HG03066 (cell line): ENCODE measurements around the gene CORO7.

Source experiments
- ATAC-seq: cut with Tn5 transposase; IDR thresholded peaks from one replicate; pipeline ENCODE4 v1.9.1; 2021; ENCODE audit warnings: low read depth; ENCODE audit not compliant: unreplicated experiment

The CORO7 gene

GRCh38 chr16:4373356-4373908 lies 43.0 kb downstream of the CORO7 start:
- ATAC-seq, result no peak

DNA sequence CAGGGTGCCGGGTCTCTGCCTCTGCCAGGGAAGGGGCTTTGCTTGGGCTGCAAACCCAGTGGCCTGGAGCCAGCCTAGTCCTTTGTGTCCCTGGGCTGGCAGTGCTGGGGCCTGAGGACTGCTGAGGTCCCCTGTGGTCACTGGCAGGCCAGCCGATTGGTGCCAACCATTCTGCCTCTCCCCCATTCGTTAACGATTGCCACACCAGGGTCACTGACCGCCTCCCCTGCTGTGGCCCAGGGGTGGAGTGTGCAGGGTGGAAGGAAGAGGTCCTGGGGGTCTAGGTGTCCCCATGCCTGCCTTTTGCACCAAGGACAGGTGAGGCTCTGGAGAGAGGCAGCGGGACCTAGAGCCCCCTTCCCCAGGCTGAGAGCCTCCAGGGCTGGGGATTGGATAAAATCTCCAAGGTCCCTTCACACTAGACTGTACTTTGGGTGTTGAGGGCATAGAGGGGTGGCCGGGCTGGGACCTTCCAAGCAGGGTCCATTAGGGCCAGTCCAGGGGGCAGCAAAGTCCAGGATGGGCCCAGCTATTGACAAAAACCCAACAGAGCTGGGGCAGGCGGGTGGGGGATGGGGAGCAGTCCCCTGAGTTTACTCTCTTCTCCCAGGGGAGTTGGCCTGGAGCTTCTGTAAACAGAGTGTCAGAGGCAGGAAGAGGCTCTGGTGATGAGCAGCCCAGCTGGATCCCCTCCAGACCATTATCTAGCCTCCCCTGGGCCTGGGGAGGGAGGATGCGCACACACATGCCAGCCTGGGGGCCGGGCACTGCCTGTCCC lies 43.6 kb downstream of the CORO7 start:
- ATAC-seq, result no peak

DNA sequence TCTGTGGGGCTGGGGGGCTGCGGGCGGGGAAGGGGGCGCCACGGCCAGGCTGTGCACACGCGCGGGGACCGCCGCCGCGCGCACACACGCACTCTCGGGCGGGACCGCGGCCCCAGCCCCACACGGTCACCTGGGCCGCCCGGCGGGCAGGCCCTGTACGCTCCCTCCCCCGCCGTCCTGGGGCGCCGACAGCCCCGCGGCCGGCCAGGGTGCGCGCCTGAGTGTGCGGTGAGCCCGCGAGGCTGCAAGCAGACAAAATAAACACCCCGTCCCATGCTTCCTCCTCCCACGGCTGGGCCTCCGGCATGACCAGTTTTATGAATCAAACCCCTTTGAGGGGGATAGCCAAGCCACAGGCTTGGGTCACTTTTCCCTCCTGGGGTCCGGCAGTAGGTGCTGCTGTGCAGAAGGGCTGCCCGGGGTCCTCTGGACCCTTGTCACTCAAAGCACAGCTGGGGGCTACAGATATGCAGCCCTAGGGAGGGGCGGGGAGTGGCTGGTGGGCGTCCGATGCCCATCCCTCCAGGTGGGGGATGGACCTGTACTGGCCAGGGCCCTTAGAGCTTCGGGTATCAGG lies 44.3 kb downstream of the CORO7 start:
- no peak for ATAC-seq

- no peak for ATAC-seq
Measured at GRCh38 chr16:4371357-4372000, 44.9 kb downstream of the CORO7 start, which contains the start of gene VASN. Gene VASN (plus strand): TSS chr16:4371848. CDS start chr16:4380878, 9,030 bp downstream.

DNA sequence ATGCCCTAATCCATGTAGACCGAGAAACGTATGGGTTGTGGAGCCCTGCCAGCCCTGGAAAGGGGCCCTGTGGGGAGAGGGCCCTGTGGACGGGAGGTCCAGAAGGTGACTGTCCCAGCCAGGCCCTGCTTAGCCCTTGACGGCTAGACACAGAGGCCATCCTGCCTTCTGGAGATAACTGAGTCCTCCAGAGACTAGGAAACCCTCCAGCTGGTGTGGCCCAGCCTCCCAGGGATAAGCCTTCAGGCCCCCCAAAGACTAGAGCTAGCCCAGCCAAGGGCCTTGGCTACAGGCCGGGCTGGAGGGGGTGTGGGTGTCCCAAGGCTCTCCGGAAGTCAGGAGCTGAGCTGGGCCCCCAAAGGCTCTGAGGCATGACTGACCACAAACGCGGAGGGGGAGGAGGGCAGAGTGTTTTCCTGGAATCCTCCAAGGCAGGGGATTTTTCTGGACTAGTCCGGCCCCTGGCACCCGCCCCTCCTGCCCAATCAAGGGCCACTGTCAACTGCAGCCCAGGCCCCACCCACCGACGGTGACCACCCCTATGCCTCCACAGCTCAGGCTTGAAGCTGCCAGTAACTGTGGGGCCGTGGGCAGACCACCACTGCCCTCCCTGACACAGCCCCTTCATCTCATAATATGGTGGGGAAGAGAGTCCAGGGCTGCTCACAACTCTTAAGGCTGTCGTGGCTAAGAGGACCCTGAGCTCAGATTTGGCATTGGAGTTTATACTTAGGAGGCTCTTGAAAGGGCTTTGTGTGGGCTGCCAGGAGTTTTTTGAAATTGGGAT lies 45.6 kb downstream of the CORO7 start:
- ATAC-seq, result no peak

DNA sequence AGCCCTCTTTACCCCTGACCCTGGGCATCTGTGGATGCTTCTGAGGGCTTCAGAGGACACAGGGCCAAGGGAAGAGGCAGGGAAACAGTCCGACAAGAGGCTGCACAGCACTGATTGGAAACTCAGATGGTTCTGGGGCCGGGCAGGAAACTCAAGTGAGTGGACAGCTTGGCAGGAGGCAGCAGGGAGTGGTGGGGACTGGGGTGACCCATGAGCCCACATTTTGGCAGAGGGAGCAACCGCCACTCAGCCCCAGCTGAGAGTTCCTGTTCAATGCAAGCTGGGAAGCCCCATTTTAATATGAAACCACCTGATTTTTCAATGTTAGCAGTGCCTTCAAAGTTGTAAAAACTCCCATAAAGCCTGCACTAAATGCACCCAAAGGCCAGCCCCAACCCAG lies 46.2 kb downstream of the CORO7 start:
- ATAC-seq, result no peak

- no peak for ATAC-seq
Measured at GRCh38 chr16:4369007-4369733, 47.2 kb downstream of the CORO7 start.

DNA sequence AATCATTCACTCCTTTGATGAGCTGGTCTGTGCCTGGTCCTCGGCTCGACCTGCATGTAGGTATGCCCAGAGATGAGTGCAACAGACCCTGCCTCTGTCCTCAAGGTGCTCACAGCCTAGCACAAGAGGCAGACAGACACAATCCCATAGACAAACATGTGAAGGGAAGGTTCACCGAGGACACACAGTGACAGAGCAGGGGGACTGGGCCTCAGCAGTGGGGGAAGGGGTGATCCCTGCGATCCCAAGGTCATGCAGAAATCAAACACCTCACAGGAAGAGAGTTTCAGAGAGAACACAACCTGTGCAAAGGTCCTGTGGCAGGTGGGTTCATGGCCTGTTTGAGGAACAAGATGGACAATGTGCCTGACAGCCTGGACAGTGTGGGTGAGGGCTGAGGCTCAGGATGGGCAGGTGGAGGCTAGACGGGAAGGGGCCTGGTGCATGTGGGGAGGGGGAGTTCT lies 49.0 kb downstream of the CORO7 start:
- no peak for ATAC-seq

- no peak for ATAC-seq
Measured at GRCh38 chr16:4366016-4366415, 50.4 kb downstream of the CORO7 start.

DNA sequence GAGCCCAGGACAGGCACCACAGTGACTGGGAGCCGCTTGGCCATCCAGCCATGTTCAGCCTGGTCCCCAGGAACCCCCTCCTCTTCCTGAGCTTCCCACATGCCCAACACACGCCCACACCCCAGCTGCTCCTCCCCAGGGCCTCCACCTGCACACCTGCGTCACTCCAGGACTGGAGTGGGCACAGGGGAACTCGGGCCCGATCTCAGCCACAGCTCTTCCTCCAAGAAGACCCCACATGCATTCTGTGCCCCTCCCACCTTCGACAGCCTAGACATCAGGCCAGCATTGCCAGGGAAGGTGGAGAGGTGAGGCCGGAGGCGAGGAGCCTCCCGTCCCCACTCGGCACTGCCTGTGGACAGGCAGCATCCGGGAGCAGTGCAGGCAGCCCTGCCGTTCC lies 50.8 kb downstream of the CORO7 start:
- no peak for ATAC-seq

DNA sequence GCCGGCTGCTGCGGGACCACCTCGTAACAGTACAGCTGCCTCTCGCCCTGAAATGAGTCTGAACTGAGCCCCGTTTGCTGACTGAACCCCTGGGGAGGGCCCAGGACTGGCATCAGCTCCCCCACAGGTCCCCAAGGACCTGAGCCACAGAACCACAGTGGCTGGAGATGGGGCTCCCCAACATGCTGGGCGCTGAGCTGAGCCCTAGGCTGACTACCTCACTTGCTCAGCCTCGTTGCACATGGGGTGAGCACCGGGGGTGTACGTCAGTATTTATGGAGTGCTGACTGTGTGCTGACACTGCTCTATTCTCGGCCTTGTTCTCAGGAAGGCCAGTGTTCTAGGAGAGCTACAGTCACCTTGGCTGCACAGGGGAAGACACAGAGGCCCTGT lies 51.4 kb downstream of the CORO7 start:
- no peak for ATAC-seq

- no peak for ATAC-seq
Measured at GRCh38 chr16:4364196-4365013, 52.0 kb downstream of the CORO7 start.

DNA sequence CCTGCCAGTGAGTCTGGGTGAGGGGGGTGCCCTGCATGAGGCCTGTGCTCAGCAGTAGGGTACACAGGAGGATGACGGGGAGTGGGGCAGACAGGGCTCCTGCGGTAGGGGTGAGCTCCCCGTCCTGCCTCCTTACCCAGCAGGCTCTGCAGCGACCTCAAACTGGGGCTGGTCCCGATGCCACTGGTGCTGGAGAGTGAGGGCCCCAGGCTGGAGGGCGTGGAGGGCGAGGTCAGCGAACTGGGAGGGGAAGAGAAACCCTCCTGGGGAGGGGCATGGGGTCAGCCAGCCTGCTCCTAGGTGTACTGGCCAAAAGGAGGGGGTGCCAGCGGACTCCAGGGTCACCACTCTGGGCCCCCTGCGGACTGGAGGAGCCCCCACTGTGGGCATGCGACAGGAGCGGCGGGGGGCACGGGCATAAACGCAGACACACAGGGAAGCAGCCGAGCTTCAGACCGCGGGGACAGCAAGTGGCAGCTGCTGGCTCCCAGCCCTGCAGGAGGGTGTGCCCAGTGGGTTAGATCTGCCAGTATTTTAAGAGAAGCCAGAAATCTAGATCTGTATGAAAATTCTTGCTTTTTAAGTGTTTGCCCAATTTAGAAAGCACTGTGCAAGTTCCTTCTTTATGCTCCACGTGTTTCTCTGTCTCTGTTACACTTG lies 53.8 kb downstream of the CORO7 start:
- ATAC-seq, result no peak

DNA sequence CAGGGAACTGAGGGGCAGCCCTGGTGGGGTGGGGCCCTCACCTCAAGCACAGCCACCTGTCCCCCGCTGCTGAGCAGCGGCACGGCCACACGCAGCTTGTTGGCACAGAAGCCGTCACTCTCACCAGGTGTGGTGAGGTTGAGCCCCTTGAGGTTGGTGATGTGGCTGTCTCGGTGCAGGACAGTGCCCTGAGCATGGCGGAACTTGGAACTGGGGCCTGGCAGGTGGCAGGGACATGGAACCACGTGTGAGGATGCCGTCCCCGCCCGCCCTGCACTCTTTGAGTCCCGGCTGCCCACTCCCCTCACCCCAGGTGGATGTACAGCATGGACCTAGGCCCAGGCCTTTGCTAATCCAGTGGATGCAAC lies 54.5 kb downstream of the CORO7 start:
- no peak for ATAC-seq

DNA sequence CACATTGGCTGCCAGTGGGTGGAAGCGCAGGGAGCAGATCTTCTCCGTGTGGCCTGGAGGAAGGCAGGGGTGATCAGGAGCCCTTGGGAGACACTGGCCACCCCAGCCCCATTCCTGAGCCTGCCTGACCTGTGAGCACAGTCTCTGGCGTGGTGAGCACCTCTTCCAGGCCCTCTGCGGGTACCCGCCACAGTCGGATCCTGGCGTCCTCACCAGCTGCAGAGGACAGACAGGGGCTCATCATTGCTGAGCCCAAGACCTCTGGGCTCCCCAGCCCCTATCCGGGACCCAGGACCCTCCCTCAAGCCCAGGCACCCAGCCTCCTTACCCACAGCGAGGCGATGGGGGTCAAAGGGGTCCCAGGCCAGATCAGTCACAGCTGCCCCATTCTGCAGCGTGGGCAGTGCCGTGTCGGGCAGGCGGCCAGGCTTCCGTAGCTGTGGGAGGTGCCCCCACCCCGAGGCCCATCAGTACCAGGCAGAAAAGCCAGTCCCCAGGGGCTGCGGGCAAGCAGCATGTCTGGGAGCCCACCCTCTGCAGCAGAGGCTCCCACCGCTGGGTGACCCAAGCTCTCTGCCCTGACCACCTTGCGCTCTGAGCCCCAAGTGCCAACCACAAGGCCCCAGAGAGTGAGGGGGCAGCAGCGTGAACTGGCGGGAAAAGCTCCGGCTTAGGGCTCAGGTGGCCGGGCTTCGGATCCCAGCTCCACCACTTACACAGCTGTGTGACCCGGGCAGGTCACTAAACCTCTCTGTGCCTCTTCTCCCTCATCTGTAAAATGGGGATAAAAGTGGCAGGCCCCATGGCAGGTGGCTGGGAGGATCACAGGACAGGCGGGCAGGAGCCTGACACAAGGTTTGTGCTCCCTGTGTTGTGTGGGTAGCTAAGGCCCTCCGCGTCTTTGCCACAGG lies 55.1 kb downstream of the CORO7 start:
- no peak for ATAC-seq

DNA sequence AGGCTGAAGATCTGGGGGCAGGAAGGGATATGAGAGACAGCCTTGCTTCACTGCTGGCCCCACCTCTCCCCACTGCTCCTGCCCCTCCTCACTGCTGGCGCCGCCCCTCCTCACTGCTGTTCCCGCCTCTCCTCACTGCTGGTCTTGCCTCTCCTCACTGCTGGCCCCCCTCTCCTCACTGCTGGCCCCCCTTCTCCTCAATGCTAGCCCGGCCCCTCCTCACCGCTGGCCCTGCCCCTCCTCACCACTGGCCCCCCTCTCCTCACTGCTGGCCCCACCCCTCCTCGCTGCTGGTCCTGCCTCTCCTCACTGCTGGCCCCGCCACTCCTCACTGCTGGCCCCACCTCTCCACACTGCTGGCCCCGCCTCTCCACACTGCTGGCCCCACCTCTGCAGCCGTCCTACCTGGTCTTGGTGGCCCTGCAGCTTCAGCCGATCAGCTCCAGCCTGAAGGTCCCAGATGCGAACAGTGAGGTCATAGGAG lies 55.8 kb downstream of the CORO7 start:
- no peak for ATAC-seq

DNA sequence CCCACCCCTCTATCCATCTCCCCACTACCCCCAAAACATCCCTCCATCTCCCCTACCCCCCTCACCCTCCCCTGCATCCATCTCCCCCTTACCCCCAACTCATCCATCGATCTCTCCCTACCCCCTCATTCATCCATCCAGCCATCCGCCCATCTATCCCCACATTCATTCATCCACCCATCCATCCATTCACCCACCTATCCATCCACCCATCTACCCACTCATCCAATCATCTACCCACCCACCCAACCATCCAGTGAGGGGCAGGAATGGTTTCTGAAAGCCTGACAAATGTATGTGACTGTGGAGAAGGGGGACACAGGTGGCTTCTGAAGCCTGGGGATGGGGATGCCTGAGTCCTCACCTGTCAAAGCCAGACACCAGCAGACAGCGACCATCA lies 56.5 kb downstream of the CORO7 start:
- ATAC-seq, result no peak
